HG03060 (cell line): Measurements from ENCODE around the gene KCMF1.

ENCODE experiments used
- ATAC-seq: cut with Tn5 transposase; IDR thresholded peaks from one replicate; pipeline ENCODE4 v1.9.1; 2021; ENCODE audit warnings: low read depth, moderate number of reproducible peaks; ENCODE audit not compliant: unreplicated experiment

KCMF1 gene

DNA sequence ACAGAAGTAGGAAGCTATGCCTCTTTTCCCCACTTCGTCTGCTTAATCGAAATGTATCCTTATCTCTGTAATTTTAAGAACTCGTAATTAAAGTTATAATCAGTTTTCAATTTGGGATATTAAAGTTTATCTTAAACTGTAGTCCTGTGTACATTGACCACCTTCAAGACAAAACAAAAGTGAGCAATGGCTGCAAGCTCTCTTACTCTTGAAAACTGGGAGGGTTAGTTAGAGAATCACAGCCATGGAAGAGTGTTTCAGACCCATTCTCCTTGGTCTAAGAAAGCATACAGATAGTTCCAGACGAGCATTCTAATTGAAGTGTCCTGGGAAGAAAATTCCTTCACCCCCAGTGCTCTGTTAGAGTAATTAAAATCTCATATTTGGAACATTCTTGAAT, 2.0 kb downstream of the KCMF1 start:
- ATAC-seq, result no peak

GRCh38 chr2:84980263-84980983, 9.5 kb downstream of the KCMF1 start:
- no peak for ATAC-seq

DNA sequence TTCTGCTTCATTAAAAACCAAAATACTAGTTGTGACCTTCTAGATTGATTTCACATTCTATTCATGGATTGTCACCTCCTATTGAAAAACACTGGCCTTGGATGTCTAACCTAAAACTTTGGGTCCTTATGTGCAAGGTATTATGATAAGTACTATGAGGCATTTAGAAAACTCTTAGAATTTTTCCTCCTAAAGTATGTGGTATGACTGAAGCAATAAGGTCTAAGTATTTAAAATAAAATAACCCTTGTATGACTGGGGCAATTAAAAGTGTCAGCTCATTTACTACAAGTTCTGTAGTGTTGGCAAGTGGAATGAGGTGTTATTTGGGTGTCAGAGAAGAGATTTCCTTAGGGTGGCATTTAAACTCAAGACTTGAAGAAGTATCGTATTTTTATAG, 15.1 kb downstream of the KCMF1 start:
- ATAC-seq, result no peak

DNA sequence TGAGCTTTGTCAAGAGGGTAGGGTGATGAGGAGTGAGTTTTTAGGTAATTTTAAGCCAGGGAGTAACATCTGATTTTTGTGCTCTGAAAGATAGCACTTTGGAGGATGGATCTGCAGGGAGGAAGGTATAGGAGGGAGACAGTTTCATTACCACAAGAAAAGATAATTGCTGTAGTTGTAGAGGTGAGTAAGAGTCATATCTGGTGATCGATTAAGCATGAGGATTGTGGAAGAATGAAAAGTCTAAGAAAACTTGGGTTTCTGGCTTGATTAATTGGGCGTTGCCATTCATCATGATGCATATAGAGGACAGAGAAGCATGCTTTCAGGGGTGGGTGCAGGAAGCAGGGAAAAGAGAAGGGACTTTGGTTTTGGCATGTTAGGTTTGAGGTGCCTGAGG, 18.5 kb downstream of the KCMF1 start:
- no peak for ATAC-seq

DNA sequence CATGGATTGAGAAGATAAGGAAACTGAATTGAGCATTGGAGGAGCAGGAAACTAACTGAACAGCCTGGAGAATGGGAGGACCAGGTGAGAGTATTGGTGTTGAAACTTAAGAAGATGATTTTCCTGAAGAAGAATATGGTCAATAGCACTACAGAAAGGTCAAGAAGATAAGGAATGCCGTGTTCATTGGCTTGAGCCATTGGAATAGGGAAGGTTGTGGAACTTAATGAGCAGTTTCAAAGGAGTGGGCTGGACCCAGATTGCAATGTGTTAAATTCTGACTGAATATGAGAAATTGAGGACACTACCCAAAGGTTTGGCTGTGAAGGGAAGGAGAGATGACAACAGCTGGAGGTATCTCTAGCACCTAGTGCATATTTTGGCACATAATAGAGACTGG, 19.0 kb downstream of the KCMF1 start:
- ATAC-seq, result no peak

DNA sequence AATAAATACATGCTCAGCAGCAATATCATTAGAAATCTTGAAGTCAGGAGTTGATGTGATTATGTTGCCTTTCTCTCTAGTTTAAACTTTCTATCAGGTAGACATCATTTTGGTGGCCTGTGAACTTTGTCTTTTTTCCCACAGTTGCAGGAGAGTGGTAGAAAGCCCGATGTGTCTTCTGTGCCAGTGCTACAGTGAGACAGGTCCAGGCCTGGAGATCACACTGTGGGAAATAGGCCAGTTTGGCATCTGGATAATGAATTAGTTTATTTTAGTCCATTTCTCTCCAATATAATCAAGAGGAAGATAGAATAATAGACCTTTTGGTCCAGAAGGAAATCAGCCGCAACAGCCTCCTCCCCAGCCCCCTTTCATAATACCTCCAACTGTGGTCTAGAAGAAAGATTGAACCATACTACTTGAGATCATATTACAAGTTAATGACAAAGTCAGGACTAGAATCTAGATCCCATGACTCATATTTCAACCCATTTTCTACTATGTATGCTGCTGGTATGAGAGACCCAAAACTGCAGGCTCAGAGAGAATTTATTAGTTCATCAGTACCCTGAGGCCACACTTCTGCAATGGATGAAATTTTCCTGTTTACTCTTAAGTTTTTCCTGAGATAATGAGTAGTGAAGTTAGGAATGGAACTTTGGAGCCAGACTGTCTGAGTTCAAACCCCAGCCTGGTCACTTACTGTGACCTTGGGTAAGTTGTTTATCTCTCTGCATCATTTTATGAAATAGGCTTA, 20.6 kb downstream of the KCMF1 start:
- no peak for ATAC-seq

- ATAC-seq, result no peak
Measured at GRCh38 chr2:84995826-84996225, 24.9 kb downstream of the KCMF1 start.

GRCh38 chr2:84996909-84997308, 25.9 kb downstream of the KCMF1 start:
- no peak for ATAC-seq

GRCh38 chr2:84999553-84999955, 28.6 kb downstream of the KCMF1 start:
- ATAC-seq, result no peak

DNA sequence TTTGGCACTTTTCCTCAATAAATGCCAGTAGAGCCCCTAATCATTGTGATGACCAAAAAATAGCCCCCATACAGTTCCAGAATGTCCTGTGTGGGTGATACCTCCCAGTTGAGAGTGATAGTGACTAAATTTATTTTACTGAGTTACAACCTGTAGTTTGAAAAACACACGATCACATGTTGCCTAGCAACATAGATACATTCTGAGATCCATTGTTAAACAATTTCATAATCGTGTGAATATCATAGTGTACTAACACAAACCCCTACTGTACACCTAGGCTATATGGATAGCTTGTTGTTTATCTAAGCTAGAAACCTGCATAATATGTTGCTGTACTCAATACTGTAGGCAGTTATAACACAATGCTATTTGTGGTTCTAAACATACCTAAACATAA, 30.6 kb downstream of the KCMF1 start:
- ATAC-seq, result no peak

- no peak for ATAC-seq
Measured at GRCh38 chr2:85002534-85002933, 31.6 kb downstream of the KCMF1 start.

GRCh38 chr2:85008252-85008651, 37.3 kb downstream of the KCMF1 start:
- ATAC-seq, result no peak

DNA sequence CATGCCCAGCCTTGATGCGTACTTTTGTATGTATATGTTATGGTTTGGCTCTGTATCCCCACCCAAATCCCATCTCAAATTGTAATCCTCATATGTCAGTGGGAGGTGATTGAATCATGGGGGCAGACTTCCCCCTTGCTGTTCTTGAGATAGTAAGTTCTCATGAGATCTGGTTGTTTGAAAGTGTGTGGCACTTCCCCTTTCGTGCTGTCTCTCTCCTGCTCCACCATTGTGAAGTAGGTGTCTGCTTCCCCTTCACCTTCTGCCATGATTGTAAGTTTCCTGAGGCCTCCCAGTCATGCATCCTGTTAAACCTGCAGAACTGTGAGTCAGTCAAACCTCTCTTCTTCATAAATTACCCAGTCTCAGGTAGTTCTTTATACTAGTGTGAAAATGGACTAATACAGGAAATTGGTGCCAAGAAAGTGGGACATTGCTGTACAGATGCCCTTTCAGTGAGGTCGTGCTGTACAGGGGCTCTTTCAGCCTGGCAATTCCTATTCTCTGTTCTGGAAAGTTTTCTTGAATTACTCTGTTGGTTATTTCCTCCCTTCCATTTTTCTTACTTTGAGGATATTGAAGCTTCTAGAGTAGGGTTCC, 38.2 kb downstream of the KCMF1 start:
- ATAC-seq, result no peak

DNA sequence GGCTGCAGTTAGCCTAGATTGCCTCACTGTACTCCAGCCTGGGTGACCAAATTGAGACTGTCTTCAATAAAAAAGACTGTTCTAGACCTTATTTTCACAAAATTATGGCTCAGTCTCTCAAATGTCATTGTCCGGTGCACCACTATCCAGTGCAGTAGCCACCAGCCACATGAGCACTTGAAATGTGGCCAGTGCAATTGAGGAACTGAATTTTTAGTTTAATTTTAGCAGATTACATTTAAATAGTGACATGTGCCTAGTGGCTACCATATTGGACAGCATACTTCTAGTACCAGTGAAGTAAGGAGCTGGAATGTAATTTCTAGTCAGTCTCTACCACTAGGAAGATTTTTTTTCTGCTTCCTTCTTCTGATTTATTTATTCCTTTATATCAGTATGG, 39.4 kb downstream of the KCMF1 start:
- no peak for ATAC-seq

DNA sequence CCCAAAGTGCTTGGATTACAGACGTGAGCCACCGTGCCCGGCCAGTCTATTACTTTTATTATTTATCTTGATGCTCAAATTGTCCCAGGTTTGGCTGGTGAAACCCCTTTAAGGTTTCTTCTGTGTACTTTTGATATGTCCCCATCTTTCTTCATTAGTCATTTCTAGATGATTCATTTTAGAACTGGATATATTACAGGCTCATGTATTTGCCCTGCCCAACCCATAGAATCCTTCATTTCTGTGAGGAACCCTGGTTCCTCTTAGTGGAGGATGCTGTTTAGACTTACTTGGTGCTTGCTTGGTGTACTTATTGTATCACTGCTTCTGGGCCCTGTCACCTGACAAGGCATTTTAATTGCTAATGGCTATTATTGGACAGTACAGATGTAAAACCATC, 40.1 kb downstream of the KCMF1 start:
- ATAC-seq, result no peak

DNA sequence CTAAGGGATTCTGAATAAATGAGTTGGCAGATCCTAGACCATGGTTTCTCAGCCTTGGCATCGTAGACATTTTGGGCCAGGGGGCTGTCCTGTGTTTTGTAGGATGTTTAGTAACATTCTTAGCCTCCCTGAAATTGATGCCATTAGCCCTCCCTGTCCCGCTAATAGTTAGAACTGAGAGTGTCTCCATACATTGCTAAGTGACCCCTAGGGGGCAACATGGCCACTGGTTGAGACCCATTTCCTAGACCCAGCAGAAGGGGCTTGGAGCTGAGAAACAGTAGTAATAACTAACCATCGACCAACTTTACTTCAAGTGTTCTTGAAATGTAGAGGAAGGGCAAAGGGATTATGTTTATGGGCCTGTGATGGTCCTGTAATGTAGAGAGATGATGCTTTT, 40.8 kb downstream of the KCMF1 start:
- no peak for ATAC-seq

GRCh38 chr2:85012431-85012830, 41.5 kb downstream of the KCMF1 start:
- ATAC-seq, result no peak

DNA sequence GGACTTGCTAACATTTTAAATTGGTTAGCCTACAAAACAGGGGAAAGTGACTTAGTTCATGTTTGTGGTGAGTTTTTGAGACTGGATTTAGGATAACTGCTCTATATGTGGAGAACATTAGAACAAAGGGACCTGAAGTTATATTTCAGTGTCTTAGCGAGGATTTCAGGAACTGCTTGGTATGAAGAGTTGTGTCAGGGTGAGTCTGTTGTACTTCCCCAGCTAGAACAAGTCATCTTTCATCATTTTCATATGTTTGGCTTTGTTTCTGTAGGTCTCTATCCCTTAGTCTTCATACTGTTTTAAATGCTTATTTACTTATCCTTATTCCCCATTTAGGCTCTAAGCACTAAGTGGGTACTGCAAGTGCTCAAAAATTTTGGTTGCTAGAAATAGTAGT, 41.9 kb downstream of the KCMF1 start:
- ATAC-seq, result no peak

DNA sequence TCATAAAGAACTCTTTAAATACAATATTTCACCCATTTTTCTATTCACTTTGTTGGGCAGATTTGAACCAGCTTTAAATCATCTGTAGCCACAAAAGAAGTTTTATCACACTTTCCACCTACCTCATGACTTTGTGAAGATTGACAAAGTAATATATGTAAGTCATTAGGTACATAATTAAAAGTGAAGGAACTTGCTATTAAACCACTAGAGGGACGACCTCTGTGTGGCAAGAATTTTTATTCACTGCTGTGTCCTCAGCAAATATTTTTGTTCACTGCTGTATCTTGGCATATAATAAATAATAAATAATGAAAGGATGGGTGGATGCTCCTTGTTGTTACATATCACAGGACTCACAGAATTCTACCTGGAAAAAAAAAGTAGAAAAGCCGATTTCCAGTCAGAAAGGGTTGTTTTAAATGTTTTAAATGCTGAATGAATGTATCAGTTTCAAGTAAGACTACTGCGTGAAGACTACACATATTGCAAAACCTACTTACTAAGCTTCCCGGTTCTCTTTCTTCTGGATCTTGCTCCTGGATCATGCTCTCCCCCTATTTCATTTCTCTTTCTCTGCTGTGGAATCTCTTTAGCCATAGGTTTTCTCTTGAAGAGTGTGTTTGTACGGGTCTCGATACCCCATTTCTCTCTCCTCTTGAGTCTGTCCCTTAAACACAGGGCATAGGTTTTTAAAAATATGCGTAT, 44.8 kb downstream of the KCMF1 start:
- ATAC-seq, result no peak

- no peak for ATAC-seq
Measured at GRCh38 chr2:85016446-85016845, 45.5 kb downstream of the KCMF1 start.

GRCh38 chr2:85017411-85018048, 46.6 kb downstream of the KCMF1 start:
- ATAC-seq, result no peak
